ENCODE measurements around the gene ERLEC1.
"Not testable (repeated sequence)": the region's sequence is repeated elsewhere in the genome, so short reads cannot be mapped to it uniquely, and the experiment has no call there.

The ERLEC1 gene

DNA sequence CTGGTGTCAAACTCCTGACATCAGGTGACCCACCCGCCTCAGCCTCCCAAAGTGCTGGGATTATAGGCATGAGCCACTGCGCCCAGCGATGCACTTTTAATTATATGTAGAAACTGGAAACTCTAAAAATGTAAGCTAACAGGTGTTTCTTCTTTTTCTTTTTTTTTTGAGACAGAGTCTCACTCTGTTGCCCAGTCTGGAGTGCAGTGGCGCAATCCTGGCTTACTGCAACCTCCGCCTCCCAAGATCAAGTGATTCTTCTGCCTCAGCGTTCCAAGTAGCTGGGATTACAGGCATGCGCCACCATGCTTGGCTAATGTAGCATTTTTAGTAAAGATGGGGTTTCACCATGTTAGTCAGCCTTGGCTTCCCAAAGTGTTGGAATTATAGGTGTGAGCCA, 54.8 kb downstream of the ERLEC1 start:
- not testable (repeated sequence) for DNase-seq

DNA sequence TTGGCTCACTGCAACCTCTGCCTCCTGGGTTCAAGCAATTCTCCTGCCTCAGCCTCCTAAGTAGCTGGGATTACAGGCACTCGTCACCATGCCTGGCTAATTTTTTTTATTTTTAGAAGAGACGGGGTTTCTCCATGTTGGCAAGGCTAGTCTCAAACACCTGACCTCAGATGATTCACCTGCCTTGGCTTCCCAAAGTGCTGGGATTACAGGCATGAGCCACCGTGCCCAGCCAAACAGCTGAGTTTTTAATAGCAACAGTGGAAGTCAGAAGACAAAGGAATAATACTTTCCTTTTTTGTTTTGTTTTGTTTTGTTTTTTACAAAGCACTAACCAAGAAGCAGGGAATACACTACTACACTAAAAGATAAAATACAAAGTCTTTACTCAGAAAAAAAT, 56.0 kb downstream of the ERLEC1 start:
- DNase-seq = no peak

GRCh38 chr2:53843595-53843994, 56.8 kb downstream of the ERLEC1 start:
- no peak for DNase-seq

GRCh38 chr2:53848062-53848461, 61.2 kb downstream of the ERLEC1 start:
- DNase-seq = no peak

GRCh38 chr2:53851052-53851757, 64.4 kb downstream of the ERLEC1 start:
- not testable (repeated sequence) for DNase-seq

GRCh38 chr2:53852532-53852931, 65.7 kb downstream of the ERLEC1 start:
- no peak for DNase-seq

DNA sequence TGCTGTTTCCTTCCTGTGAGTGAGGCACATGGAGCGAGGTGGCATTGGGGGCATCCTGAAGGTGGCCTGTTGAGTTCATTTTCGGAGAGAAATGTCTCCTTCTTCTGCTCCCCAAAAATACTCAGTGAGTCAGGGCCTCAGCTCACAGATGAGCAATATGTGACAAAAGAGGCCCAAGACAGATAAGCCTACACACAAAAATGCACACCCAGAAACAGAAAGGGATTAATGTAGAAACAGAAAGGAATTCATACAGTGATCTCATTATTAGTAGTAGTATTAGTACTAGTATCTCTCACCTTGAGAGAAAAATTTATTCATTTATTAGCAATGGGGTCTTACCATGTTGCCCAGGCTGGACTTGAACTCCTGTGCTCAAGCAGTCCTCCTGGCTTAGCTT, 67.8 kb downstream of the ERLEC1 start:
- DNase-seq = no peak

DNA sequence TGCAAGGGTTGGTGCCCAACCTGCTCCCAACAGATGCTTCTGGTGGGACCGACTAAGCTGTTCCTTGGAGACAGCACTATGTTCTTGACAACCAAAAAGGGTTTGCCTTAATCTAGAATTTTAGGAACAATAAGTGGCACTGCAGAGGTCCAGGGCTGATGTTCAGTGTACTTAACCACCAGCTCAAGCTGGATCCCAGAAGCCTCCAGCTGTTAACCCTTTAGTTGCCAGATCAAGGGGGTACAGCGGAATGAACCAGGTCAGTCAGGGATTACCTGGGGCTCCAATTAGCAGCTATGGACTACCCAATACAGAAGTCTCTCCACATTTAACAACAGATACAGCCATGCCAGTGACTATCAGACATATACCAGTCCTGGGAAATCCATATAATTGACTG, 69.4 kb downstream of the ERLEC1 start:
- no peak for DNase-seq

- no peak for DNase-seq
These were observed 72.7 kb downstream of the ERLEC1 start, which contains the start of gene GPR75 for GRCh38 chr2:53859206-53860181. GPR75 (minus strand) TSS chr2:53859967; CDS start chr2:53854756, 5,211 bp downstream.

- DNase-seq = no peak
These were observed 75.0 kb downstream of the ERLEC1 start for GRCh38 chr2:53861824-53862223.

- DNase-seq = no peak
These were observed 76.8 kb downstream of the ERLEC1 start for GRCh38 chr2:53863538-53864227.

- no peak for DNase-seq
These were observed 78.4 kb downstream of the ERLEC1 start for GRCh38 chr2:53865264-53865663.

DNA sequence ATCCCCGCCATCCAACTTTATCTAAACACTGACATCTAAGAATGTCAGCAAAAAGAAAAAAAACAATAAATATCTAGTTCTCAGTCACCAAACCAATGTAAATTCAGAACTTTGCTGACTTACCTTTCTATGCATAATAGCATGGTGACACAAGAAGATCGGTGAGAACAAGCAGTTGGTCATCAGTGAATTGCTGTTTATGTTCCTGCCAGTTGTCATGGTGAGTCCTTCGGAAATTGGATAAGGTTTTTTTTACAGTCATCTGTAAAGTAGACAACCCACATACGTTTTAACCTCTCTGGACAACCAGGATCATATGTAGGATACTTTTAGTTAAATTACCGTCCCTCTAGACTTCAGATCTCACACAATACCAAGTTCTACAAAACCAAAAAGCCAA, 79.1 kb downstream of the ERLEC1 start:
- no peak for DNase-seq

DNA sequence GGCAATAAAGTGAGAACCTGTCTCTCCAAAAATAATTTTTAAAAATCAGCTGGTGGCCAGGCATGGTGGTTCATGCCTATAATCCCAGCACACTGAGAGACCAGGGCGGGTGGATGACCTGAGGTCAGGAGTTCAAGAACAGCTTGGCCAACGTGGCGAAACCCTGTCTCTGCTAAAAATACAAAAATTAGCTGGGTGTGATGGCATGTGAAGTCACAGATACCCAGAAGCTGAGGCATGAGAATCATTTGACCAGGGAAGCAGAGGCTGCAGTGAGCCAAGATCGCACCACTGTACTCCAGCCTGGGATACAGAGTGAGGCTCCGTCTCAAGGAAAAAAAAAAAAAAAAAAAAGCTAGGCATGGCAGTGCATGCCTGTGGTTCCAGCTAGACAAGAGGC, 80.3 kb downstream of the ERLEC1 start:
- DNase-seq = no peak

- DNase-seq = no peak
These were observed 80.9 kb downstream of the ERLEC1 start for GRCh38 chr2:53867773-53868172.

Measured in DMS79 (cell line).